HL-60 (cell line): ENCODE measurements around the gene RASSF7.

Experiments
- POLR2AphosphoS5 ChIP-seq: IDR thresholded peaks from 2 replicates; pipeline ENCODE4 v1.6.1; 2012; ENCODE audit warnings: low read depth
- TF ChIP-seq, protein P1 (sequence below): IDR thresholded peaks from one replicate; pipeline ENCODE4 v1.5.1; 2011; ENCODE audit warnings: low read length, control low read depth, inconsistent platforms; ENCODE audit not compliant: insufficient read depth

GRCh38 chr11:571802-572185 is 11.0 kb downstream of the RASSF7 start:
- TF ChIP-seq, protein P1, sequence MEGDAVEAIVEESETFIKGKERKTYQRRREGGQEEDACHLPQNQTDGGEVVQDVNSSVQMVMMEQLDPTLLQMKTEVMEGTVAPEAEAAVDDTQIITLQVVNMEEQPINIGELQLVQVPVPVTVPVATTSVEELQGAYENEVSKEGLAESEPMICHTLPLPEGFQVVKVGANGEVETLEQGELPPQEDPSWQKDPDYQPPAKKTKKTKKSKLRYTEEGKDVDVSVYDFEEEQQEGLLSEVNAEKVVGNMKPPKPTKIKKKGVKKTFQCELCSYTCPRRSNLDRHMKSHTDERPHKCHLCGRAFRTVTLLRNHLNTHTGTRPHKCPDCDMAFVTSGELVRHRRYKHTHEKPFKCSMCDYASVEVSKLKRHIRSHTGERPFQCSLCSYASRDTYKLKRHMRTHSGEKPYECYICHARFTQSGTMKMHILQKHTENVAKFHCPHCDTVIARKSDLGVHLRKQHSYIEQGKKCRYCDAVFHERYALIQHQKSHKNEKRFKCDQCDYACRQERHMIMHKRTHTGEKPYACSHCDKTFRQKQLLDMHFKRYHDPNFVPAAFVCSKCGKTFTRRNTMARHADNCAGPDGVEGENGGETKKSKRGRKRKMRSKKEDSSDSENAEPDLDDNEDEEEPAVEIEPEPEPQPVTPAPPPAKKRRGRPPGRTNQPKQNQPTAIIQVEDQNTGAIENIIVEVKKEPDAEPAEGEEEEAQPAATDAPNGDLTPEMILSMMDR, result no peak
- no peak for TF ChIP-seq POLR2AphosphoS5
